ENCODE data around the gene PKN3. TPM values are rescaled to one million over a fixed set of nuclear protein-coding genes. Genes with fewer than 3 reads are reported as not detected.
A peak's percentile ranks its signal among the peaks of the same experiment; 100 is the strongest.

The PKN3 gene
- total and polyA plus RNA-seq, 2 of the 13 experiments (the other 11 are each of a cell fraction or from before 2014, with no cell fraction given), result 10.5 to 13.2 TPM

DNA sequence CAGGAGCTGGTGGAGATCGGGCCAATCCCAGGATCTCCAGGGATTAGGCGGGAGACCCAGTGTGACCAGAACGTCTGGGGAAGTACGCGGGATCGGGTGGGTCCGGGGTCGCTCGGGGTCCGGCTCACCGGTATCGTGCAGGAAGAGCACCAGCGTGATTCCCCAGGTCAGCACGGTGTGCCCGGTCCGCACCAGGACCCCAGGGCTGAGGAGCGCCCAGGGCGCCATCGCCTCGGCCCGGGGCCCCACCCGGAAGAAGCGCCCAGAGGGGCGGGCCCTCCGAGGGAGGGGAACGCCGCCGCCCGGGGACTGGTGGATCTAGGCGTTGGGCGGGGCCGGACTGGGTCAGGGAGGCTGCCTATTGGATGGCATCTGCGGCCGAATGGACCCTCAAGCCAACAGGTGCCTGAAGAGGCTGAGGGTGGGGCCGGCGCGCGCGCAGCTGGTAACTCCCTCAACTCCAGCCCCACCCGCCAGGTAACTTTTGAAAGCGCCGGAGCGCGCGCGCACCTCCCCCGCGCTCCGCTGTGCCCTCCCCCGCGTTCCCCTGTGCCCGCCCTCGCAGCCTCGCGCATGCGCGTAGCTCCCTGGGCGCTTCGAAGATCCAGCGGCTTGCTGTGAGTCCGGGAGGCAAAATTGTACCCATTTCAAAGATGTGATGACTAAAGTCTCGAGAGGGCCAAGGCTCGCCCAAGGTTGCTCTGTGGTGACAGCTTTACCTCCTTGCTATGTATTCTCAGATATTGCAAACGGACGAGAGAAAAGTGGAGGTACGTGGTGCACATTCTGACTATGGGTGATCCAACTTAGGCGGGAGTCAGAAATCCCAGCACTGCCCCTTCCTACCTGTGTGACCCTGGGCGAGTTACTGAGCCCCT, 21.8 kb downstream of the PKN3 start, which contains the start of gene ZDHHC12 (continued):
- no peak for TF ChIP-seq ZNF407 (CRISPR knock-in tag; IDR thresholded peaks at IDR 0.05; ENCODE audit: not compliant biosample characterization)
- TF ChIP-seq, protein P1, sequence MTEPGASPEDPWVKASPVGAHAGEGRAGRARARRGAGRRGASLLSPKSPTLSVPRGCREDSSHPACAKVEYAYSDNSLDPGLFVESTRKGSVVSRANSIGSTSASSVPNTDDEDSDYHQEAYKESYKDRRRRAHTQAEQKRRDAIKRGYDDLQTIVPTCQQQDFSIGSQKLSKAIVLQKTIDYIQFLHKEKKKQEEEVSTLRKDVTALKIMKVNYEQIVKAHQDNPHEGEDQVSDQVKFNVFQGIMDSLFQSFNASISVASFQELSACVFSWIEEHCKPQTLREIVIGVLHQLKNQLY (CRISPR knock-in tag; IDR thresholded peaks at IDR 0.05), result 0 out of 2 replicates have a peak, but pooled peaks have one; percentile 15
- TF ChIP-seq NPAS2 (CRISPR knock-in tag; IDR thresholded peaks at IDR 0.05; ENCODE audit: borderline replicate concordance), result no peak
- peak; percentile 92 for TF ChIP-seq ZMYM2 (CRISPR knock-in tag; IDR thresholded peaks at IDR 0.05)
- TF ChIP-seq, protein P2, sequence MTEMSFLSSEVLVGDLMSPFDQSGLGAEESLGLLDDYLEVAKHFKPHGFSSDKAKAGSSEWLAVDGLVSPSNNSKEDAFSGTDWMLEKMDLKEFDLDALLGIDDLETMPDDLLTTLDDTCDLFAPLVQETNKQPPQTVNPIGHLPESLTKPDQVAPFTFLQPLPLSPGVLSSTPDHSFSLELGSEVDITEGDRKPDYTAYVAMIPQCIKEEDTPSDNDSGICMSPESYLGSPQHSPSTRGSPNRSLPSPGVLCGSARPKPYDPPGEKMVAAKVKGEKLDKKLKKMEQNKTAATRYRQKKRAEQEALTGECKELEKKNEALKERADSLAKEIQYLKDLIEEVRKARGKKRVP (CRISPR knock-in tag; IDR thresholded peaks at IDR 0.05), result 0 out of 4 replicates have a peak, but pooled peaks of 1 of the 2 experiments have one; percentile 18
- TF ChIP-seq HIVEP1 (CRISPR knock-in tag; IDR thresholded peaks at IDR 0.05), result 0 out of 2 replicates have a peak, but pooled peaks have one; percentile 25
- TF ChIP-seq, protein P3, sequence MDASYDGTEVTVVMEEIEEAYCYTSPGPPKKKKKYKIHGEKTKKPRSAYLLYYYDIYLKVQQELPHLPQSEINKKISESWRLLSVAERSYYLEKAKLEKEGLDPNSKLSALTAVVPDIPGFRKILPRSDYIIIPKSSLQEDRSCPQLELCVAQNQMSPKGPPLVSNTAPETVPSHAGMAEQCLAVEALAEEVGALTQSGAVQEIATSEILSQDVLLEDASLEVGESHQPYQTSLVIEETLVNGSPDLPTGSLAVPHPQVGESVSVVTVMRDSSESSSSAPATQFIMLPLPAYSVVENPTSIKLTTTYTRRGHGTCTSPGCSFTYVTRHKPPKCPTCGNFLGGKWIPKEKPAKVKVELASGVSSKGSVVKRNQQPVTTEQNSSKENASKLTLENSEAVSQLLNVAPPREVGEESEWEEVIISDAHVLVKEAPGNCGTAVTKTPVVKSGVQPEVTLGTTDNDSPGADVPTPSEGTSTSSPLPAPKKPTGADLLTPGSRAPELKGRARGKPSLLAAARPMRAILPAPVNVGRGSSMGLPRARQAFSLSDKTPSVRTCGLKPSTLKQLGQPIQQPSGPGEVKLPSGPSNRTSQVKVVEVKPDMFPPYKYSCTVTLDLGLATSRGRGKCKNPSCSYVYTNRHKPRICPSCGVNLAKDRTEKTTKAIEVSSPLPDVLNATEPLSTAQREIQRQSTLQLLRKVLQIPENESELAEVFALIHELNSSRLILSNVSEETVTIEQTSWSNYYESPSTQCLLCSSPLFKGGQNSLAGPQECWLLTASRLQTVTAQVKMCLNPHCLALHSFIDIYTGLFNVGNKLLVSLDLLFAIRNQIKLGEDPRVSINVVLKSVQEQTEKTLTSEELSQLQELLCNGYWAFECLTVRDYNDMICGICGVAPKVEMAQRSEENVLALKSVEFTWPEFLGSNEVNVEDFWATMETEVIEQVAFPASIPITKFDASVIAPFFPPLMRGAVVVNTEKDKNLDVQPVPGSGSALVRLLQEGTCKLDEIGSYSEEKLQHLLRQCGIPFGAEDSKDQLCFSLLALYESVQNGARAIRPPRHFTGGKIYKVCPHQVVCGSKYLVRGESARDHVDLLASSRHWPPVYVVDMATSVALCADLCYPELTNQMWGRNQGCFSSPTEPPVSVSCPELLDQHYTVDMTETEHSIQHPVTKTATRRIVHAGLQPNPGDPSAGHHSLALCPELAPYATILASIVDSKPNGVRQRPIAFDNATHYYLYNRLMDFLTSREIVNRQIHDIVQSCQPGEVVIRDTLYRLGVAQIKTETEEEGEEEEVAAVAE (CRISPR knock-in tag; IDR thresholded peaks at IDR 0.05; ENCODE audit: borderline replicate concordance), result no peak
- no peak for TF ChIP-seq HOXA9 (CRISPR knock-in tag; IDR thresholded peaks at IDR 0.05; ENCODE audit: borderline replicate concordance)
- TF ChIP-seq KLF16 (CRISPR knock-in tag; IDR thresholded peaks at IDR 0.05), result peak in 1 of 2 experiments; percentile 48; a peak in 1 of 4 replicates
- no peak for TF ChIP-seq ZNF615 (CRISPR knock-in tag; IDR thresholded peaks at IDR 0.05; ENCODE audit: borderline replicate concordance)
